HG02938 (cell line): ENCODE data around the gene SDK1.

ENCODE experiments used
- ATAC-seq: cut with Tn5 transposase; IDR thresholded peaks from one replicate; pipeline ENCODE4 v1.9.1; 2021; ENCODE audit warnings: mild to moderate bottlenecking, moderate library complexity; ENCODE audit not compliant: unreplicated experiment

The SDK1 gene

DNA sequence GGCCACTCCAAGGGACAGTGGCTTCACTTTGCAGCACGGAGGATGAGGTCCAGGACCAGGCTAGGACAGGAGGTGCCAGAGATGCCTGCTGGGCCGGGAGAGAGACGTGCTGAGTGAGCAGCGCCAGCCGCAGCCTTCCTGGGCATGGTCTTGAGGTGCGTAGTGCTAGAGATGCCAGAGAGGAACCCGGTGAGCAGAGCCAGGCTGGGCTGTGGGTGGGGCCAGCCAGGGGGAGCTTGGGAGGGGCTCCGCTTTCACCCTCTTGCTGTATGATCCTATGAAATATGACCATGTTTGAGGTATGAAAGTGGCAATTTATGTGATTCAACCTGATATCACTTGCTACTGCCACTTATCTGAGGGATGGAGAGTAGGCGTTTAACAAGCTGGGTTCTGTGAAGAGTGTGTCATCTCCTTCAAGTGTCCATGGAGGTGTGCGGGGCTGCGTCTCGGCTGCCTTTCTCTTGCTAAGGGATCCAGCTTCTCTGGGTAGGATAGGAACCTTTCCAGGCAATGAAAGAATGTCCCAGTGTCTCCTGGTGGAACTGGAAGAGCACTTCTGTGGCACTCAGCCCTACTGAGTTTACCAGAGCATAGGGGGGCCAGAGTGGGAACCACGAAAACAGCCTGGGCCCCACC lies 862.6 kb downstream of the SDK1 start:
- ATAC-seq: no peak

DNA sequence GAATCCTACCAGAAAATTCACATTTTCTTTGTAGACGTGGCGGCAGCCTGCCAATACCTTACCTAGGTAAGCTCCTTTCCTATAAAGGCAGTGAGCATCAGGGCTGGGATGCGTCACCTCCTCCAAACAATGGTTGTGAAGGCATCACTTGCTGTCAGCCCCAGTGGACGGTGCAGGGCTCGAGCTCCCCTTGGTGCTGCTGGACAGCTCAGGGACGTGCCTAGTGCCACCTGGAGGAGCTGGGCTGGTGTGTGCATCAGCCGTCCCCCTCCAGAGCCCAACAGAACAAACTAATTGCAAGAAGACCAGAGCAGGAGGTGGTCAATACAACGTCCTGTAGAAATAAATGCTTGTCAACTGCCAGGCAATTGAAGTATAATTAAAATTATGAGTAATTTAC lies 863.5 kb downstream of the SDK1 start:
- ATAC-seq: no peak

GRCh38 chr7:4166340-4166739 lies 865.3 kb downstream of the SDK1 start:
- ATAC-seq: no peak

DNA sequence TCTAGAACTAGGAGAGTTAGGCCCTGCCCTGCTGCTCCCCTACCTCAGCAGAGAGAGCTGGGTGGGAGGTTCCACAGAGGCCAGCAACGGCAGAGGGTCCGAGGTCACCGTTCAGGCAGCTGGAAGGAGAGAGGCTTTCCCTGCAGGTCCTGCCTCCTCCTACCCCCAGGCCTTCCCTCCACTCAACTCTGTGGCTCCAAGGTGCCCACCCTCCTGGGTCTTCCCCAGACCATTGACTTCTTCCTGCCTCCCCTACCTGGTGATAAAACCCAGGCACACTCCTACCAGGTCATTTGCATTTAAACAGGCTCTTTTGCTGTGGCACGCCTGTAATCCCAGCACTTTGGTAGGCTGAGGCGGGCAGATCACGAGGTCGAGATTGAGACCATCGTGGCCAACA lies 865.8 kb downstream of the SDK1 start:
- ATAC-seq: no peak

- no peak for ATAC-seq
Observed at GRCh38 chr7:4167385-4167910, 866.4 kb downstream of the SDK1 start.

GRCh38 chr7:4168041-4168440 lies 867.0 kb downstream of the SDK1 start:
- no peak for ATAC-seq

DNA sequence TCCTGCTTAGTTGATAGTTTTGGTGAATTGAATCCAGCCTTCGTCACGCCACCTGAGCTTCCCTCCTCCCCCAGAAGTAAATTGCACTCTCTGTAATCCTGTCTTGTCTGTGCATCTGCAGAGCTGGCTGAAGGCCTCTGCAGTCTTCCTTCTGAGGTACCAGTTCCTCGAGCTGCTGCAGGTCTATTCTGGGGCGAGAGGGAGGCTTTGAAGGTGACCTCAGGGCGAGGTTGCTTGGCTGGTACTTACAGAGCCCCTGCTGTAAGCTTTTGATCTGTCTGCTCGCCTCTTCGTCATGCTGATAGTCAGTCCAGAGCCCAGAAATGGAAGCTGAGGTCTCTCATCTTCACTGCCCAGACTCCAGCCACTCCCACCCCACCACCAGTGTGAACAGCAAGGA lies 867.5 kb downstream of the SDK1 start:
- ATAC-seq: no peak

- no peak for ATAC-seq
Observed at GRCh38 chr7:4169455-4169854, 868.4 kb downstream of the SDK1 start.

DNA sequence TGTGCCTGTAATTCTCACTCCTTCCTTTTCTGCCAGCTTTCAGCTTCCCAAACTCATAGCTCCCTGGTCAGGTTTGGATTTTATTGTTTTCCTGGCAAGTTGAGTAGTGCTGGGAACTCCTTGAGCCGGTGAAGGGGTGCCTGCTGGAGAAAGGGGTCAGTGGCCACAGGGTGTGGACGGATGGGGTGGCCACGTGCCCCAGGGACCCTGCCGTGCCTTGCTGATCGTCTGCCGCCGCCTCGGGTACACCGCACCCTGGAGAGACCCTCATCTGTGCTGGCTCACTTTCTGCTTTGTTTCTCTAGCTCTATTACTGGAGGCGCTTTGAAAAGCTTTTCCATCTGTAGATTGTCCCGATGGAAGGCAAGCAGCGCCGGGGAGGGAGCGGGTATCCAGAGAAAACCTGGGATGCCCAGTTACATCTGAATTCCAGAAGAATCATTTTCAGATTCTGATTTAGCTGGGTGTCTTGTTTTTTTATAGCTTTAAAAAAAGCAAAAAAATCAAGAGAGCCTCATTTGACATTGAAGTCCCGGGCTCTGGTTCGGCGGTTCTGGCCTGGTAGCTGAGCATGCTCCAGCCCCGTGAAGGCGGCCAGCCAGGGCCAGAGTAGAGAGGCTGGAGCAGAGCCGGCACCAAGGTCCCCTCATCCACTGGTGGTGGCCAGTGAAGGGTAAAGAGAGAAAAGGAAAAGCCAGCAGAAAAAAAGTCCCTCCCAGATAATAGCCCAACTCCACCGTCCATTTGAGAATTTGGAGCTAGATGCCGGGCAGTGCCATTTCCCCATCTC lies 870.1 kb downstream of the SDK1 start:
- no peak for ATAC-seq

DNA sequence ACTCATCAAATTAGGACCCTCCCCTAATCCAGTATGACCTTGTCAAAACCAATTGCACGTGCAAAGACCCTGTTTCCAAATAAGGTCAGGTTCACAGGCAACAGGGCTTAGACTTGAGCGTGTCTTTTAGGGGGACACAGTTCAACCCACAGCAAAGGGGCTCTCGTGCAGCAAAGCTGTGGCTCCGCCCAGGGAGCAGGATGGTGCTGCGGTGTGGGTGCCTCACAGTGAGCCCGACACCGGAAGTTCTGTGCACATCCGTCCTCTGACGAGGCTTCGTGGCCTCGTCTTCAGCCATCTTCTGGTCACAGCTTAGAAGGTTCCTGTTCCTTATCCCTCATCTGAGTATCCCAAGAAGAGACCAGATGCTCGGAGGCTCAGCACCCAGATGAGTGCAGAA lies 871.8 kb downstream of the SDK1 start:
- ATAC-seq: no peak

GRCh38 chr7:4173615-4174014 lies 872.6 kb downstream of the SDK1 start:
- no peak for ATAC-seq

GRCh38 chr7:4174016-4174415 lies 873.0 kb downstream of the SDK1 start:
- no peak for ATAC-seq

GRCh38 chr7:4174451-4174850 lies 873.4 kb downstream of the SDK1 start:
- ATAC-seq: no peak

- ATAC-seq: no peak
Observed at GRCh38 chr7:4174884-4175283, 873.8 kb downstream of the SDK1 start.

- no peak for ATAC-seq
Observed at GRCh38 chr7:4175346-4175973, 874.4 kb downstream of the SDK1 start.

GRCh38 chr7:4177001-4177400 lies 875.9 kb downstream of the SDK1 start:
- no peak for ATAC-seq

DNA sequence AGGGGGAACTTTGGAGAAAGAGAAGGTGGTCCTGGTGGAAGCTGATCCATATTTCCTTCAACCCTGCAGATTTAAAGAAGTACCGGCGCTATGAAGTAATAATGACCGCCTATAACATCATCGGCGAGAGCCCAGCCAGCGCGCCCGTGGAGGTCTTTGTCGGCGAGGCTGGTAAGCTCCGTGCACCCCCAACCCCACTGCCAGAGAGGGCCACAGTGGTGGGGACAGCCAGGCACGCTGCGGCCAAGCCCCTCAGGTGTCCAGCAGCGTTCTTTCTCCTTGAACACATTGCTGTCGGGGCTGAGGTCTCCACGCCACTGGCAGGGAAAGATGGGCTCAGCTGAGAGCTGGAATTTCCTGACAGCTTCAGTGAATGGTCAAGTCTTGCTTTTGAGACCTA lies 877.4 kb downstream of the SDK1 start:
- ATAC-seq: no peak

- ATAC-seq: no peak
Observed at GRCh38 chr7:4178916-4179687, 878.0 kb downstream of the SDK1 start.

- no peak for ATAC-seq
Observed at GRCh38 chr7:4179688-4180380, 878.8 kb downstream of the SDK1 start.

DNA sequence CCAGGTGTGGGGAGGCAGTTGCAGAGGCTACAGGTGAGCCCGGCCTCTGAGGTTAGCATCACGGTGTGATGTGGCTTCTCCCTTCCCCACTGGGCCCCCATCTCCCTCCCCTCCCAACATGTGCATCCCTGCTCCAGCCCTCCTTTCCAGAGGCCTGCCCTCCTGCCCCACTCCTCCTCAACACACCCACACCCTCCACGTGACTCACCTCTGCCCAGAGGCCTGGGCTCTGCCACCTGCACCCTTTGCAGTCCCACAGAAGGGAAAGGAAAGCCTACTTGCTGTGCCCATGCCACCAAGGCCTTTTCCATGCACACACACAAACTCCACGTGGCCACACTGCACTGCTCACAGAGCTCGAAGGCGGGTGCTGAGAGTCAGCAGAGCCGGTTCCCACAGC lies 880.4 kb downstream of the SDK1 start:
- no peak for ATAC-seq
